HUES48 (cell line): ENCODE results near the gene TARBP2.

Source experiments
- H3K27ac ChIP-seq: one replicate; pipeline ENCODE4 v1.7.0; 2013; ENCODE audit warnings: low read depth, low read length, inconsistent platforms
- H3K27me3 ChIP-seq: 2 replicates; pipeline ENCODE4 v1.6.1; 2013; ENCODE audit warnings: mild to moderate bottlenecking, low read length; ENCODE audit not compliant: control insufficient read depth, insufficient read depth
- H3K36me3 ChIP-seq: 2 replicates; pipeline ENCODE4 v1.6.1; 2013; ENCODE audit warnings: low read length; ENCODE audit not compliant: control insufficient read depth, insufficient read depth
- H3K4me1 ChIP-seq: 2 replicates; pipeline ENCODE4 v1.6.1; 2013; ENCODE audit warnings: mild to moderate bottlenecking, low read length; ENCODE audit not compliant: control insufficient read depth, insufficient read depth
- H3K4me3 ChIP-seq: 2 replicates; pipeline ENCODE4 v1.5.1; 2013; ENCODE audit warnings: mild to moderate bottlenecking, low read depth, low read length
- H3K9ac ChIP-seq: 2 replicates; pipeline ENCODE4 v1.6.1; 2013; ENCODE audit warnings: mild to moderate bottlenecking, low read depth, low read length, moderate library complexity
- H3K9me3 ChIP-seq: 2 replicates; pipeline ENCODE4 v1.6.1; 2013; ENCODE audit warnings: low read length; ENCODE audit not compliant: control insufficient read depth, insufficient read depth

TARBP2 gene

GRCh38 chr12:53500776-53501614 lies at the start of gene TARBP2:
Gene TARBP2 (plus strand): TSS chr12:53501283. CDS start chr12:53501409, 126 bp downstream.
- Histone ChIP-seq H3K9me3 (no peaks in the 10 kb centered on the region), H3K36me3 (peaks cover 26% of the 10 kb centered on the region), H3K9ac (peak within 1 kb of the TSS; percentile 95), H3K4me1 (peaks cover 34% of the 10 kb centered on the region), H3K27ac (peak within 1 kb of the TSS; percentile 99), H3K27me3 (no peaks in the 10 kb centered on the region), H3K4me3 (peak within 1 kb of the TSS; percentile 85)

- Histone ChIP-seq H3K36me3 (peaks cover 40% of the 10 kb centered on the region), H3K4me3 (peak within 1 kb of the TSS; percentile 89), H3K9ac (peak within 1 kb of the TSS; percentile 99), H3K27me3 (no peaks in the 10 kb centered on the region), H3K4me1 (peaks cover 18% of the 10 kb centered on the region), H3K9me3 (no peaks in the 10 kb centered on the region), H3K27ac (peak within 1 kb of the TSS; percentile 100)
Measured at GRCh38 chr12:53451661-53452158, 49.4 kb upstream of the TARBP2 start, which contains the start of gene PCBP2. Gene PCBP2 (plus strand): TSS chr12:53452102. CDS start chr12:53454801, 2,699 bp downstream.

GRCh38 chr12:53452159-53453077 lies 48.7 kb upstream of the TARBP2 start:
- peak overlapping the region; percentile 100 for H3K27ac ChIP-seq

GRCh38 chr12:53453953-53454640 lies 47.0 kb upstream of the TARBP2 start:
- Histone ChIP-seq H3K4me1 (peaks cover 18% of the 10 kb centered on the region), H3K9me3 (no peaks in the 10 kb centered on the region), H3K9ac (peak overlapping the region; percentile 91), H3K36me3 (peaks cover 60% of the 10 kb centered on the region), H3K27me3 (no peaks in the 10 kb centered on the region), H3K4me3 (peak overlapping the region; percentile 89), H3K27ac (peak overlapping the region; percentile 40)

More at GRCh38 chr12:53452159-53453077, 48.7 kb upstream of the TARBP2 start:
- Histone ChIP-seq H3K4me3 (peak overlapping the region; percentile 89), H3K4me1 (peaks cover 18% of the 10 kb centered on the region), H3K9me3 (no peaks in the 10 kb centered on the region), H3K36me3 (peaks cover 45% of the 10 kb centered on the region), H3K27me3 (no peaks in the 10 kb centered on the region), H3K9ac (peak overlapping the region; percentile 99)

DNA sequence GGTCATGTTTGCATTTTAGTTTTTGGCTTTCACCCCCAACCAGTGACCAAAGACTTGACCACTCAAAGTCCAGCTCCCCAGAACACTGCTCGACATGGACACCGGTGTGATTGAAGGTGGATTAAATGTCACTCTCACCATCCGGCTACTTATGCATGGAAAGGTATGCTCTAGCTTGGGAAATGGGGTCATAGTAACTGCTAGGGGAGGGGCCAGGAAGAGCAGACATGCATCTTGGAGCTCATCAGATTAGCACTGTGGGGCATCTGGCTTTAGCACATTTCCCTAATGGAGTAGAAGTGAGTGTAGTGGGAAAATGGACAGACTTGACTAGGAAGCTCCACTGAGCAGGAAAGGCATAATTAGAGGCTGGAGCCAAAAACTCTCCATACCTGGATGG lies 46.4 kb upstream of the TARBP2 start:
- Histone ChIP-seq H3K27me3 (no peaks in the 10 kb centered on the region), H3K4me1 (peaks cover 18% of the 10 kb centered on the region), H3K4me3 (peak overlapping the region; percentile 21; the same call in 1 of the 2 replicates), H3K27ac (no peak overlapping the region), H3K36me3 (peaks cover 66% of the 10 kb centered on the region), H3K9ac (no peak overlapping the region), H3K9me3 (no peaks in the 10 kb centered on the region)

- no peaks in the 10 kb centered on the region for H3K9me3 ChIP-seq
- peaks cover 87% of the 10 kb centered on the region for H3K36me3 ChIP-seq
- H3K9ac ChIP-seq, result no peak overlapping the region
- peaks cover 15% of the 10 kb centered on the region for H3K4me1 ChIP-seq
- no peaks in the 10 kb centered on the region for H3K27me3 ChIP-seq
- H3K4me3 ChIP-seq, result no peak overlapping the region
- H3K27ac ChIP-seq, result no peak overlapping the region
Measured at GRCh38 chr12:53456654-53457366, 44.3 kb upstream of the TARBP2 start.

DNA sequence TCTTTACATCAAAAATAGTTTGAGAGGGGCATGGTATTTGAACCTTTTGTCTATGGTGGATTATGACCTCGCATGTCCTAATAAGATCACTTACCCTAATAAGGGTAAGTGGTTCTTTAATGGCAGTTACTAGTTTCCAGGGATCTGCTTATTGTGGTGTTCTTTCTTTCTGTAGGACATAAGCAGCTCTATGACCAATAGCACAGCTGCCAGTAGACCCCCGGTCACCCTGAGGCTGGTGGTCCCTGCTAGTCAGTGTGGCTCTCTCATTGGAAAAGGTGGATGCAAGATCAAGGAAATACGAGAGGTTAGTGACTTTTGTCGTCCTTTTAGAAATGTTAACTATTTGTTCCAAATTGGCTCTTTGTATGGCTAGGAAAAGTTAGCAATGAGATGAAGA lies 42.0 kb upstream of the TARBP2 start:
- Histone ChIP-seq H3K9ac (no peak overlapping the region), H3K4me1 (peaks cover 26% of the 10 kb centered on the region), H3K9me3 (no peaks in the 10 kb centered on the region), H3K36me3 (peaks cover 100% of the 10 kb centered on the region), H3K27me3 (no peaks in the 10 kb centered on the region), H3K4me3 (no peak overlapping the region), H3K27ac (no peak overlapping the region)

GRCh38 chr12:53461059-53461458 lies 40.0 kb upstream of the TARBP2 start:
- Histone ChIP-seq H3K4me3 (no peak overlapping the region), H3K27me3 (no peaks in the 10 kb centered on the region), H3K9ac (no peak overlapping the region), H3K36me3 (peaks cover 99% of the 10 kb centered on the region), H3K27ac (no peak overlapping the region), H3K9me3 (no peaks in the 10 kb centered on the region), H3K4me1 (peaks cover 24% of the 10 kb centered on the region)

DNA sequence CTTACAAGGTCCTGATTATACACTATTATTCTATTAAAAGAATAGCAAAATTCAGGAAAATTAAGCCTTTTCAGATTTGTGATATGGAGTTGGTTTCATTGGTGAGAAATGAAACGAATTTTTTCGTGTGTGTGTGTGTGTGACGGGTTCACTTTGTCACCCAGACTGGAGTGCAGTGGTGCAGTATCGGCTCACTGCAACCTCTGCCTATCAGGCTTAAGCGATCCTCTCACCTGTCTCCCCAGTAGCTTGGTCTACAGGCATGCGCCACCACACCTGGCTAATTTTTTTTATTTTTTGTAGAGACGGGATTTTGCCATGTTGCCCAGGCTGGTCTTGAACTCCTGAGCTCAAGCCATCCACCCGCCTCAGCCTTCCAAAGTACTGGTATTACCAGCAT lies 39.5 kb upstream of the TARBP2 start:
- Histone ChIP-seq H3K36me3 (peaks cover 99% of the 10 kb centered on the region), H3K4me3 (no peak overlapping the region), H3K9ac (no peak overlapping the region), H3K27me3 (no peaks in the 10 kb centered on the region), H3K9me3 (no peaks in the 10 kb centered on the region), H3K4me1 (peaks cover 24% of the 10 kb centered on the region), H3K27ac (no peak overlapping the region)

- Histone ChIP-seq H3K36me3 (peaks cover 99% of the 10 kb centered on the region), H3K27ac (no peak overlapping the region), H3K27me3 (no peaks in the 10 kb centered on the region), H3K4me3 (no peak overlapping the region), H3K9me3 (no peaks in the 10 kb centered on the region), H3K4me1 (peaks cover 24% of the 10 kb centered on the region), H3K9ac (no peak overlapping the region)
Measured at GRCh38 chr12:53462935-53463334, 38.1 kb upstream of the TARBP2 start.
